ENCODE data around the gene SNCA.
A peak's percentile ranks its signal among the peaks of the same experiment; 100 is the strongest.

SNCA gene

DNA sequence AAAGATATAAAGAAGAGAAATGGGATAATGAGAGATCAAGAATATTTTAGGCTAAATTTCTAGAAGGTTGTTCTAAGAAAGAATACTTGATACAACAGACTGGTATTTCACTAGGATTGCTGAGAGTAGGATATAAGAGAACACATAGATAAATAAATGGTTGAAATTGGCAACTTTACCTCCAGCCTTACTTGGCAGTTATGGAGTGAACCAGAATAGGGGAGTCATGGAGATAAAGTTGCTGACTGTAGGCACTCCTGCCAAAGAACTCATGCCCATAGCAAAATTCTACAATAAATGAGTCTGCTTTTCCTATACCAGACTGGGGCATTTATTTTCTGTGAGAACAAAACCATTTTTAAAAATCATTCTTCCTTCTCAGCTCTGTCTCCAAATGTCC is 31.3 kb upstream of the SNCA start:
- TF ChIP-seq, protein P1, sequence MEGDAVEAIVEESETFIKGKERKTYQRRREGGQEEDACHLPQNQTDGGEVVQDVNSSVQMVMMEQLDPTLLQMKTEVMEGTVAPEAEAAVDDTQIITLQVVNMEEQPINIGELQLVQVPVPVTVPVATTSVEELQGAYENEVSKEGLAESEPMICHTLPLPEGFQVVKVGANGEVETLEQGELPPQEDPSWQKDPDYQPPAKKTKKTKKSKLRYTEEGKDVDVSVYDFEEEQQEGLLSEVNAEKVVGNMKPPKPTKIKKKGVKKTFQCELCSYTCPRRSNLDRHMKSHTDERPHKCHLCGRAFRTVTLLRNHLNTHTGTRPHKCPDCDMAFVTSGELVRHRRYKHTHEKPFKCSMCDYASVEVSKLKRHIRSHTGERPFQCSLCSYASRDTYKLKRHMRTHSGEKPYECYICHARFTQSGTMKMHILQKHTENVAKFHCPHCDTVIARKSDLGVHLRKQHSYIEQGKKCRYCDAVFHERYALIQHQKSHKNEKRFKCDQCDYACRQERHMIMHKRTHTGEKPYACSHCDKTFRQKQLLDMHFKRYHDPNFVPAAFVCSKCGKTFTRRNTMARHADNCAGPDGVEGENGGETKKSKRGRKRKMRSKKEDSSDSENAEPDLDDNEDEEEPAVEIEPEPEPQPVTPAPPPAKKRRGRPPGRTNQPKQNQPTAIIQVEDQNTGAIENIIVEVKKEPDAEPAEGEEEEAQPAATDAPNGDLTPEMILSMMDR (conservative IDR thresholded peaks at IDR 0.05; ENCODE audit: low read depth): no peak
- CTCF ChIA-PET: interaction anchor here (0.7 to 1.2 kb wide), 5 partner anchors 32 to 227 kb away, joined by 3 to 13 read pairs (median 6); no protein-coding TSS in a partner anchor
- no peak for DNase-seq (ENCODE audit: low spot score)
- H3K27ac ChIP-seq: no peak overlapping the region
- POLR2A ChIA-PET (ENCODE audit: low non-redundant PET): no interaction called here

DNA sequence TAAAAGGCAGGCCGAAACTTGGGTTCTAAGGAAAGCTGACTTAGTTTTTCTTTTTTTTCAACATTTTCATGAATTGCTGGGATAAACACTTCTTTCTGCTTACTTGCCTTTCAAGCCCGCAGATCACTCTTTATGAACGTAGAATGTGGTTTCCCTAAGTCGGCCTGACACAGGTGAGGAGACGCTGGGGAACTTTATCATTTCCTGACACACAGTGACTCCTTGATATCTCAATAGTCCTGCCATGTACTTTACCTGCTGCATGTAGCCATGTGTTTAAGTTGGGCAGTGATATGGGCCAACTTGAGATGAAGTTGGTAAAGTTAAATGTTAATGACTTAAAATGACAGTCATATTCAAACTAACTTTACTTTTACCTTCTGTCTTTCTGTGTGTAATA is 26.6 kb upstream of the SNCA start:
- TF ChIP-seq, protein P1 (conservative IDR thresholded peaks at IDR 0.05; ENCODE audit: low read depth): no peak
- POLR2A ChIA-PET (ENCODE audit: low non-redundant PET): no interaction called here
- DNase-seq (ENCODE audit: low spot score): no peak
- H3K27ac ChIP-seq: no peak overlapping the region
- CTCF ChIA-PET: interaction anchor here (0.6 kb wide), 1 partner anchor 167 kb away, joined by 3 read pairs; no protein-coding TSS in a partner anchor

DNA sequence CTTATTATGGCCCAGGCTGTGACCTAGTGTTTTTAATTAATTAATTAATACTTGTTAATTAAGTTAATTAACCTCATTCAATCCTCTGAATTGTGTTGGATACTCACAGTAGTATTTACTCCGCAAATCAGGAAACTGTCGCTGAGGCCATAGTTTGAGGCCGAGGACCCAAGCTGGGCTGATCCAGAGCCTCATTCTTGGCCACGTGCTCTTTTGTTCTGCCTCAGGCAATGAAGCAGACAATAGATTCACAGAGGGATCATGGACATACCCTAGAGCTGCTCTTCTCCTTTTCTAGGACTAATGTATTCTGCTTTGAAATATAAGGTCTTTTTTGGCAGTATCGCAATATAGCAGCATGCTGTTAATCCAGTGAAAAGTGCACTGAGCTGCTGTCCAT is 24.0 kb upstream of the SNCA start:
- TF ChIP-seq, protein P1 (conservative IDR thresholded peaks at IDR 0.05; ENCODE audit: low read depth): no peak
- no peak for DNase-seq (ENCODE audit: low spot score)
- POLR2A ChIA-PET (ENCODE audit: low non-redundant PET): no interaction called here
- CTCF ChIA-PET: no interaction called here
- H3K27ac ChIP-seq: no peak overlapping the region

DNA sequence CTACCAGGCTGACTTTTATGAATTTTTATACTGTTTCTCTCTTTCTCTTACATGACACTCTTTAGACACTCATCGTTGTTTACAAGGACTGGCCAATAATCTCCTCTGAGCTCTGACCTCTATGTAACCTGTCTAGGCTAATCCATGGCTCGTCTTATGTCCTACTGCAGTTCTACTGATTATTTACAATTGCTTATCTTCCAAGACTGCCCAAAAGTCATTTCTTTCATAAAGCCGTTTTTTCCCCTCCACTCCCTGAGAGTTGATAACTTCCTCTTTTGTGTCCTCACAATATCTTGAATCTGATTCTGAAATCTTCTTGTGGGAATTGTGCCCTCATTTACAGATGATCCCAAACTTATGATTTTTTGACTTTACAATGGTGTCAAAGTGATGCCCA is 18.3 kb upstream of the SNCA start:
- H3K27ac ChIP-seq: no peak overlapping the region
- ChIA-PET CTCF (no interaction called here), POLR2A (ENCODE audit: low non-redundant PET) (no interaction called here)
- TF ChIP-seq, protein P1 (conservative IDR thresholded peaks at IDR 0.05; ENCODE audit: low read depth): no peak
- no peak for DNase-seq (ENCODE audit: low spot score)

DNA sequence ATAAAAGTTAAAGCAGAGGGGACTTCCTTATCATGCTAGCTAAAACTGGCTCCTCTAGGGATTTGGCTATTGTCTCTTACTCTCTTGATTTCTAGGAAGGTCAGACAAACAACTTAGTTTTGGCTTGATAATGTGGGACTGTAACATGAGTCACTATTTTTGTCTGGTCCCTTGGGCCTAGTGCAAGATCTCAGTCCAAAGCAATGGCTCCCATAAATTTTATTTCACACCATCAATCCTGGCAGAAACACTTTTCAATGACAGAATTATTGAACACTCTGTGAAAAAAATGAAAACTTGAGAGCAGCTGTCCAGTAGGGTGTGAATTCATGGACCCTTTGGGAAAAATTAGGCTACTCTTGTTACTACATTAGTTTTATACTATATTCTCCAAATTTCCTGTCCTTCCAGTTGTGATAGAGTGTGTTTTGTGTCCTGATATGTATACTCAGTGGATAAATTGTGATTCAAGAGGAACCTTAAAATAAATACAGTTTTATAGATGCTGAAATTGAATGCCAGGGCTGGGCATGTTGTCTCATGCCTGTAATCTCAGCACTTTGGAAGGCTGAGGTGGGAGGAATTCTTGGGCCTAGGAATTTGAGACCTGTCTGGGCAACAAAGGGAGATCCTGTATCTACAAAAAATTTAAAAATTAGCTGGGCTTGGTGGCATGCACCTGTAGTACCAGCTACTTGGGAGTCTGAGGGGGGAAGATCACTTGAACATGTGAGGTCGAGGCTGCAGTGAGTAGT is 10.8 kb upstream of the SNCA start:
- POLR2A ChIA-PET (ENCODE audit: low non-redundant PET): no interaction called here
- H3K27ac ChIP-seq: peak overlapping the region; percentile 77
- CTCF ChIA-PET: no interaction called here
- TF ChIP-seq, protein P1 (conservative IDR thresholded peaks at IDR 0.05; ENCODE audit: low read depth): no peak
- peak; percentile 42 for DNase-seq (ENCODE audit: low spot score)

DNA sequence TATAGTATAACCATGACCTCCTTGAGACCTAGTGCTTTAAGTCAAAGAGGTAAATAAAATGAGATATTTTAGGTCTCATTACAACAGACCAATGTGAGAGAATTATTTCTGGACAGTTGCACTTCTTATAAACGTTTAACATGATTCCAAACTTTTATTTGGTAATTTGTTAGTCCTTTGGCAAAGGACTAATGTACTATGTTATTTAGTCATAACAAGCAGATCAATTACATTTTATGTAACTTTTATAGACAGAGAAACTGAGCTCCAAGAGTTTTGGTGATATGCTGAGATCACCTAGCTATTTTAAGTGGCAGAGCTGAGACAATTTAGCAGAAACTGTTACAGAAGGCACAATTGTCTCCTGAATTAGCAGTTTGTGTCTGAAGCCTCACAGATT is 2.6 kb upstream of the SNCA start:
- DNase-seq (ENCODE audit: low spot score): no peak
- ChIA-PET CTCF (no interaction called here), POLR2A (ENCODE audit: low non-redundant PET) (no interaction called here)
- TF ChIP-seq, protein P1 (conservative IDR thresholded peaks at IDR 0.05; ENCODE audit: low read depth): no peak
- no peak overlapping the region for H3K27ac ChIP-seq
